Stimulated activated effector memory CD8-positive, alpha-beta T cell treated with anti-CD3 and anti-CD28 coated beads, Interleukin-12 subunit alpha, Interleukin-12 subunit beta, amount 100 ng/mL, for 72 hours (primary cell): ENCODE data around the gene RNFT2.
"Not testable (repeated sequence)": the region's sequence is repeated elsewhere in the genome, so short reads cannot be mapped to it uniquely, and the experiment has no call there.

Experiments used
- ATAC-seq: fragments of 150-1000 bp; cut with Tn5 transposase; 2 replicates; pipeline ENCODE4 v1.10.0; 2021
- DNase-seq, 2 donors: peaks; one replicate each; pipeline ENCODE4 v3.0.0; 2021 to 2022; ENCODE audit warnings: low spot score in 2 of 2
- H3K27ac Mint-ChIP-seq: one replicate; pipeline ENCODE4 v1.8.0; 2022; ENCODE audit warnings: mild to moderate bottlenecking, mixed read lengths
- H3K36me3 Mint-ChIP-seq: one replicate; pipeline ENCODE4 v1.8.0; 2022; ENCODE audit warnings: mild to moderate bottlenecking, mixed read lengths
- H3K4me1 Mint-ChIP-seq: one replicate; pipeline ENCODE4 v1.8.0; 2022; ENCODE audit warnings: mixed read lengths
- H3K4me3 Mint-ChIP-seq: one replicate; pipeline ENCODE4 v1.8.0; 2022; ENCODE audit warnings: mild to moderate bottlenecking, mixed read lengths
- H3K9me3 Mint-ChIP-seq: one replicate; pipeline ENCODE4 v1.8.0; 2022; ENCODE audit warnings: mixed read lengths

The RNFT2 gene

GRCh38 chr12:116789562-116789961 is 51.4 kb downstream of the RNFT2 start:
- not testable (repeated sequence) for H3K9me3 Mint-ChIP-seq, ATAC-seq, H3K4me3 Mint-ChIP-seq, H3K27ac Mint-ChIP-seq, H3K4me1 Mint-ChIP-seq, H3K36me3 Mint-ChIP-seq, DNase-seq

GRCh38 chr12:116790066-116790465 is 52.0 kb downstream of the RNFT2 start:
- Mint-ChIP-seq H3K36me3 (no peaks in the 10 kb centered on the region), H3K4me1 (no peaks in the 10 kb centered on the region), H3K4me3 (no peak overlapping the region), H3K27ac (no peak overlapping the region), H3K9me3 (no peaks in the 10 kb centered on the region)
- ATAC-seq: no peak
- DNase-seq: no peak

- H3K4me3 Mint-ChIP-seq: no peak overlapping the region
- H3K27ac Mint-ChIP-seq: no peak overlapping the region
- H3K9me3 Mint-ChIP-seq: no peaks in the 10 kb centered on the region
- H3K4me1 Mint-ChIP-seq: no peaks in the 10 kb centered on the region
- ATAC-seq: no peak
- H3K36me3 Mint-ChIP-seq: no peaks in the 10 kb centered on the region
- no peak for DNase-seq
These were observed 54.3 kb downstream of the RNFT2 start for GRCh38 chr12:116792403-116792802.

- ATAC-seq (no peak), DNase-seq (no peak)
- no peaks in the 10 kb centered on the region for H3K36me3 Mint-ChIP-seq
- no peak overlapping the region for H3K4me3 Mint-ChIP-seq
- H3K27ac Mint-ChIP-seq: no peak overlapping the region
- H3K9me3 Mint-ChIP-seq: no peaks in the 10 kb centered on the region
- H3K4me1 Mint-ChIP-seq: no peaks in the 10 kb centered on the region
These were observed 56.6 kb downstream of the RNFT2 start for GRCh38 chr12:116794725-116795124.

- Mint-ChIP-seq H3K9me3 (no peaks in the 10 kb centered on the region), H3K27ac (no peak overlapping the region), H3K4me1 (no peaks in the 10 kb centered on the region)
These were observed 59.8 kb downstream of the RNFT2 start for GRCh38 chr12:116797885-116798284.

GRCh38 chr12:116798719-116799118 is 60.6 kb downstream of the RNFT2 start:
- H3K27ac Mint-ChIP-seq: no peak overlapping the region
- no peaks in the 10 kb centered on the region for H3K36me3 Mint-ChIP-seq
- DNase-seq (no peak), ATAC-seq (no peak)
- no peak overlapping the region for H3K4me3 Mint-ChIP-seq
- H3K4me1 Mint-ChIP-seq: no peaks in the 10 kb centered on the region
- no peaks in the 10 kb centered on the region for H3K9me3 Mint-ChIP-seq

More at GRCh38 chr12:116797885-116798284, 59.8 kb downstream of the RNFT2 start:
- no peak for ATAC-seq
- no peak overlapping the region for H3K4me3 Mint-ChIP-seq
- H3K36me3 Mint-ChIP-seq: no peaks in the 10 kb centered on the region
- DNase-seq: no peak

- H3K27ac Mint-ChIP-seq: no peak overlapping the region
- H3K4me3 Mint-ChIP-seq: no peak overlapping the region
- DNase-seq (no peak), ATAC-seq (no peak)
- H3K36me3 Mint-ChIP-seq: no peaks in the 10 kb centered on the region
- no peaks in the 10 kb centered on the region for H3K4me1 Mint-ChIP-seq
- no peaks in the 10 kb centered on the region for H3K9me3 Mint-ChIP-seq
These were observed 61.8 kb downstream of the RNFT2 start for GRCh38 chr12:116799955-116800354.

GRCh38 chr12:116800918-116801317 is 62.8 kb downstream of the RNFT2 start:
- no peak for ATAC-seq
- Mint-ChIP-seq H3K4me1 (no peaks in the 10 kb centered on the region), H3K4me3 (no peak overlapping the region), H3K36me3 (no peaks in the 10 kb centered on the region), H3K27ac (no peak overlapping the region), H3K9me3 (no peaks in the 10 kb centered on the region)
- DNase-seq: no peak

GRCh38 chr12:116802018-116802417 is 63.9 kb downstream of the RNFT2 start:
- H3K36me3 Mint-ChIP-seq: no peaks in the 10 kb centered on the region
- no peaks in the 10 kb centered on the region for H3K9me3 Mint-ChIP-seq
- ATAC-seq: no peak
- no peaks in the 10 kb centered on the region for H3K4me1 Mint-ChIP-seq
- no peak overlapping the region for H3K4me3 Mint-ChIP-seq
- DNase-seq: no peak
- H3K27ac Mint-ChIP-seq: no peak overlapping the region

GRCh38 chr12:116803013-116803736 is 65.1 kb downstream of the RNFT2 start:
- Mint-ChIP-seq H3K36me3 (no peaks in the 10 kb centered on the region), H3K4me1 (no peaks in the 10 kb centered on the region), H3K27ac (no peak overlapping the region), H3K4me3 (no peak overlapping the region), H3K9me3 (no peaks in the 10 kb centered on the region)
- no peak for ATAC-seq
- DNase-seq: no peak

- no peak overlapping the region for H3K27ac Mint-ChIP-seq
- ATAC-seq (no peak), DNase-seq (no peak)
- no peaks in the 10 kb centered on the region for H3K9me3 Mint-ChIP-seq
- no peaks in the 10 kb centered on the region for H3K36me3 Mint-ChIP-seq
- no peaks in the 10 kb centered on the region for H3K4me1 Mint-ChIP-seq
- H3K4me3 Mint-ChIP-seq: no peak overlapping the region
These were observed 65.9 kb downstream of the RNFT2 start for GRCh38 chr12:116804051-116804450.

- Mint-ChIP-seq H3K27ac (no peak overlapping the region), H3K36me3 (no peaks in the 10 kb centered on the region), H3K4me1 (no peaks in the 10 kb centered on the region), H3K4me3 (no peak overlapping the region), H3K9me3 (no peaks in the 10 kb centered on the region)
- DNase-seq (no peak), ATAC-seq (no peak)
These were observed 68.8 kb downstream of the RNFT2 start for GRCh38 chr12:116806845-116807440.

GRCh38 chr12:116807546-116807945 is 69.4 kb downstream of the RNFT2 start:
- H3K4me1 Mint-ChIP-seq: no peaks in the 10 kb centered on the region
- H3K36me3 Mint-ChIP-seq: no peaks in the 10 kb centered on the region
- H3K4me3 Mint-ChIP-seq: no peak overlapping the region
- ATAC-seq (no peak), DNase-seq (no peak)
- no peaks in the 10 kb centered on the region for H3K9me3 Mint-ChIP-seq
- H3K27ac Mint-ChIP-seq: no peak overlapping the region

- ATAC-seq: no peak
- H3K36me3 Mint-ChIP-seq: no peaks in the 10 kb centered on the region
- DNase-seq: no peak
- H3K4me3 Mint-ChIP-seq: no peak overlapping the region
- H3K4me1 Mint-ChIP-seq: no peaks in the 10 kb centered on the region
- no peak overlapping the region for H3K27ac Mint-ChIP-seq
- H3K9me3 Mint-ChIP-seq: no peaks in the 10 kb centered on the region
These were observed 70.3 kb downstream of the RNFT2 start for GRCh38 chr12:116808113-116809105.

GRCh38 chr12:116812238-116812637 is 74.1 kb downstream of the RNFT2 start:
- no peak for DNase-seq
- no peaks in the 10 kb centered on the region for H3K9me3 Mint-ChIP-seq
- H3K4me1 Mint-ChIP-seq: no peaks in the 10 kb centered on the region
- no peak overlapping the region for H3K4me3 Mint-ChIP-seq
- no peak overlapping the region for H3K27ac Mint-ChIP-seq
- H3K36me3 Mint-ChIP-seq: no peaks in the 10 kb centered on the region
- no peak for ATAC-seq
